Stimulated activated CD4-positive, alpha-beta T cell treated with anti-CD3 and anti-CD28 coated beads, Interleukin-2, amount 100 ng/mL, for 4 hours (primary cell): ENCODE results near the gene HNF4A.

Experiments used
- DNase-seq: peaks from one replicate; pipeline ENCODE4 v3.0.0-alpha.2; 2020; ENCODE audit warnings: low read depth

Gene HNF4A

DNA sequence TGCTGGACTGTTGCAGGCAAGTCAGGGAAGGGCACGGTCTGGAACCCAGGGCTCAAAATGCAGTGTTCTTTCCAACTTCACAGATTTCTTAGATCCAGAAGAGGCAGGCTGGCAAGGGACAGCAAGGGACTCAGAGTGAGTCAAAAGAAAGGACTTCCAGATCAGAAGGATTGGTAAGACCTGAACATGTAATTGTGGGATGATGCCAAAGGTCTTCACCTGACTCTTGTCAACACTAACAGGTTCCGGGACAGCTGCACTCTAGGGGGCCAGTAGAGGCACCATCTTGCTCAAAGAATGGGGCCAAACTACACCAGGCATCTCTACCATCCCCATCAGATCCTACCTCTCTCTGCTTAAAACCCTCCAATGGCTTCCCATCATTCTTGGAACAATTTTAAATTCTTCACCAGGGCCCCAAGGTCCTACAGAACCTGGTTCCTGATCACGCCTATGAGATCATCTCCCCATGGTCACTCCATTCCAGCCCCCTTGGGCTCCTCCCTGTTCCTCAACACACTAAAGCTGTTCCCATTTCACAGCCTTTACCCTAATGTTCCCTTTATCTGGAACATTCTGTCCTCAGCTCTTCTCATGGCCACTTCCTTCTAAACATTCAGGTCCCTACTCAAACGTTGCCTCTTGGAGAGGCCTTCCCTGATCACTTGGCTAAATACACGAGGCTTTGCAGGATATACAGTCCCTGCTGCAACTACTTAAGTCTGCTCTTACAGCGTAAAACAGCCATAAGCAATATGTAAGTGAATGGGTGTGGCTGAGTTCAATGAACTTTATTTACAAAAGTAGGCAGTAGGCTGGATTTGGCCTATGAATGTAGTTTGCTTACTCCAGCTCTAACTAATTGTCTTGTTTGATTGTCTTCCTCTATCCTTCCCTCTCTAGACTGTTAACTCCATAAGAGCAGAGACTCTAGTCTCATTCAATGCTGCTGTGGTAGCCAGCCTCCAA is 90.5 kb downstream of the HNF4A start:
- DNase-seq = no peak

DNA sequence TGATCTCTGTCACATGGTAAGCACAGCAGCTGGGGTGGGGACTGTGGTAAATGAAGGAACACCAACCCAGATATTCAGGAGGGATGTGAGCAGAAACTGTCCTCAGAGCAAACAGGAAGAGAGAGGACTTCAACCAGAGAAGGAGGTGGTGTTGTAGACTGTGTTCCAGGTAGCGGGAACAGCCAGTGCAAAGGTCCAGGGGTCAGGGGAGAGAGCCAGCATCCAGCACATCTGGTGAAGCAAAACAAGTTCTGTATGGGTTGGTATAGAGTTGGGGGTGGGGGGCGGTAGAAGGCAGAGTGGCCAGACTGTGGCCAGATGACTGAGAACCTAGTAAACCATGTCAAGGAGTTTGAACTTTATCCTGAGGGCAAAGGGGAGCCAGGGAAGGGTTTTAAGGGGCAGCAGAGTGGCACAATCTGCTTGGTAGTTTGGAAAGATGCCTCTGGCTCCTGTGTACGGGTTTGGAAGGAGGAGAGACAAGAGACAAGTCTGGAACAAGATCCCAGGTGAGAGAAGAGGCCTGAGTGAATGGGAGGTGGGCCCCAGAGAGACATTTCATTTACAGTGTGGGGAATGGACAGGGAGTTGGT is 92.4 kb downstream of the HNF4A start:
- no peak for DNase-seq

DNA sequence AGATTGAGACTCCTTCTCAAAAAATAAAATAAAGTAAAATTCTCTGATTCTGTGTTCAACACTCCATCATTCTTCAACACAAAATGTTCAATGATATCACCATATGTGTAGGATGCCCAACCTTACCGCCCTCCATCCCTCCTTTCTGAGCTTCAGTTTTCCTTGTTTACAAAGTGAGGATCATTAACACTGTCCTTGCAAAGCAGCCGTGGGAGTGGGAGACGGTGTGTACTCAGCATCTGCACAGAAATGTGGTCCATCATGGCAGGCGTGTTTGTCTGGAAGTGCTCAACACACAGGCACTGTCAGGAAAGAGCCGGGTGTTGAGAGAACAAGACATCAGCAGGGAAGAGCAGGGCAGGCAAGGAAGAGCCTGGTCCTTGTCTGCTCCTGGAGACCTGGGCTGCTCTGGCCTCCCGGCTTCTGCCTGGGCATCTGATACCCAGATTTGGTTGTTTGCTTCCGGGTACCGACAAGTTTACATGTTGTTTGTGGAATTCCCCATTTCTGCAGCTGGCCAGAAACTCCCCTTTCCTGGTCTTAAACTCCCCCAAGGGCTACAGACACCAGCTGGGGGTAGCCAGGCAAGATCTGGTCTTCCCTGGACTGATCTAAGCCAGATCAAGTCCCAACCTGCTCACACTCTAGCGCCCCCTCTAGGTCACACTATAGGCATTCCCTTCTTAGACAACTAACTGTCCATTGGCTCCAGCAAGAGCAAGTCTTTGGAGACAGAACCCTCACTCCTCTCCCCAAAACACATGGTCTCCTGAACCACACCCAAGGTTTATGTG is 93.5 kb downstream of the HNF4A start:
- DNase-seq = no peak

DNA sequence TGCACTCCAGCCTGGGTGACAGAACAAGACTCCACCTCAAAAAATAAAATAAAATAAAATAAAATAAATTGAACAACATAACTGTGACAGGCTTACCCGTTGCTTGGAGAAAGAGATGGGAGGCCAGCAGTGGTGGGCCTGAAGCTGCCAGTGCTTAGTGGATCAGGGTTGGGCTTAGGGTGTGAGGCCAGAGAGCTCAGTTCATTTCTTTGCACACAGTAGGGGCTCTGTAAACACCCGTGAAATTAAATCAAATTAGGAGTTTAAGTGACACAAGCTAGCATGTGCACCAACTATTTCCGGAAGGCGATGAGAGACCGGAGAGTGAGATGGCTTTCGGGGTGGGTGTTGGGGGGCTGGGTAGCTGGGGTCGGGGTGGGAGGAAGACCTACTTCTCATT is 94.4 kb downstream of the HNF4A start:
- DNase-seq = no peak

DNA sequence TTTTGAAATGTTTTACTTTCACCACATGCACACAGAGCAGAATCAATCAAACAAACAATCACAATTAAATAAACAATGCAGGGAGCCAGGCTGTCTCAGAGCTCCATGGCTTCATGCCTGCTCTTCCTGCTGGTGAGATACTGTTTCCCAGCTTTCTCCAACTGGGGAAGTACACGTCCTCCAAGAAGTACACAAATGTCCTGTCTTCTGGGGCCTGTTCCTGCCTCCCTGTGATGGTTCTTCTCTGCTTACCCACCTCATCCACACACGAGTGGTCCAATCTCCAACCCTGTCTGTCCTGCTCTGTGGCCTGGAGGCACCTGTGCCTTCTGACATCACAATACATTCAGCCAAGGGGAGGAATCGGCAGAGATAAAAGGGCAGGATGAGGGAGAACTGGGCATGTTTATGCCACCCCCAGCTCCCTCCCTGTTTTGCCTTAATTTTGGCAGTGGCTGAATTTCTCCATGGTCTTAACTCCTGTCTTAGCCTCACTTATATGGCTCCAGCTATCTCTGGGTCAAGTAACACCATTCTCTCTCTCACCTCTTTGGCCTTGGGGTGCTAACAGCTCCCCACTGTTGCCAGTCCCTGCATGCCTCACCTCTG is 94.9 kb downstream of the HNF4A start:
- DNase-seq = no peak

DNA sequence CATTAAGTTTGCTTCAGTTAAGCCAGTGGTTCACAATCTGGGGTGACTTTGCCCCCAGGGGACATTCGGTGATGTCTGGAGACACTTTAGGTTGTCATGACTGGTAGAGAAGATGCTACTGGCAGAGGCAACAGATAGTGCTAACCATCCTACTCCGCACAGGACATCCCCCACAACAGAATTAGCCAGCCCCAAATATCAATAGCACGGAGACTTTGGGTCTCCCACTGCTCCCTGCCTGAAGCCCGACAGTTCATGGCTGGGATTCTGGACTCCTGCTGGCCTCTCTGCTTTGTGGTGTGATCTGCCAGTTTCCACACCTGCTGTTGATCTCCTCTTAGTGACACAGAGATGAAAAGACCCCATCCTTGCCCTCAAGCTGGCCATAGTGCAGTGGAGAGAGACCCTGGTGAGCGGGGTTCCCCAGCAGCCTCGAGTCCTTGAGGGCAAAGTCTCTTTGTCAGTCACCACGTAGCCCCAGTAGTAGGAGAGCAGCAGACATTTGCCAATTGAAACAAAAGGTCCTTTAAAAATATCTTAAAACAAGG is 95.5 kb downstream of the HNF4A start:
- no peak for DNase-seq

DNA sequence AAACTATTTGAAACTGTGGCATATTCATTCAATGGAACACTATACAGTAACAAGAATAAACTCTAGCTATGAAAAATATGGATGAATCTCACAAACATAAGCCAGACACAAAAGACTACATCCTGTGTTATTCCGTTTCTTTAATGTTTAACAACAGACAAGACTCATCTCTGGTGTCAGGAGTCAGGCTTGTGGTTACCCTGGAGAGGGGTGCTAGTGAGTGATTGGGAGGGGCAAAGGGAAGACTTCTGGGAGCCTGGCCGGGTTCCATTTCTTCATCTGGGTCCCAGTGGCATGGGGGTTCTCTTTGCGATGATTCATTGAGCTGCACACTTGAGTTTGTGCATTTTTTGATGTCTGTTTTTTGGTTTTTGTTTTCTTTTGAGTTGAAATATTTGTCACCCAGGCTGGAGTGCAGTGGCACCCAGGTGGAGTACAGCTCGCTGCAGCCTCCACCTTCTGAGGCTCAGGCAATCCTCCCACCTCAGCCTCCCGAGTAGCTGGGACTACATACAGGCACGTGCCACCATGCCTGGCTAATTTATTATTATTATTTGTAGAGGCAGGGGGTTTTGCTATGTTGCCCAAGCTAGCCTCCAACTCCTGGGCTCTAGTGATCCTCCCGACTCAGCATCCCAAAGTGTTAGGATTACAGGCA is 98.9 kb downstream of the HNF4A start:
- DNase-seq = no peak

DNA sequence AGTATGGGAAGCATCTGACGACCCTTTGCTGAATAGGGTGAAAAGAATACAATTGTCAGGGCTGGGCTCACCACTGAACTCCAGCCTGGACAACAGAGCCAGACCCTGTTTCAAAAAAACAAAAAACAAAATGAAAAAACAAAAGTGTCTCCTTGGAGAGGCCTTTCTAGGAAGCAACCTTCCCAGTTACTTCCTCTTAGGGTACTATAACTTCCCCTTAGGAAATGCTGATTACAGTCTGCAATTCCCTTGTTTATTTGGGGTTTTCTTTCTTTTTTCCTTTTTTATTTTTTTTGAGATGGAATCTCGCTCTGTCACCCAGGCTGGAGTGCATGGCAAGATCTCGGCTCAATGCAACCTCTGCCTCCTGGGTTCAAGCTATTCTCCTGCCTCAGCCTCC is 99.6 kb downstream of the HNF4A start:
- DNase-seq = no peak

DNA sequence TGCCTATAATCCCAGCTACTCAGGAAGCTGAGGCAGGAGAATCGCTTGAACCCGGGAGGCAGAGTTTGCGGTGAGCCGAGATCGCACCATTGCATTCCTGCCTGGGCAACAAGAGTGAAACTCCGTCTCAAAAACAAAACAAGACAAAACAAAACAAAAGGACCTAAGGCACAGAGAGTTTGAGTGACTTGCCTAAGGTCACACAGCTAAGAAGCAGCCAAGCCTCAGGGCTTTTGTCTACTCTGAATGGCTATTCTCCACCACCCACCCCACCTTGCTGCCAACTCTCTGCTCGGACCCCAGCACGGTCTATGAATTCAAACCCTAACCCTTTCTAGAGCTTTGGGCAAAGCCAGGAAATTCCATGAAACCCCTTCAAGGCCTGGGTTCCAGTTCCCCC is 101.1 kb downstream of the HNF4A start:
- DNase-seq = no peak

DNA sequence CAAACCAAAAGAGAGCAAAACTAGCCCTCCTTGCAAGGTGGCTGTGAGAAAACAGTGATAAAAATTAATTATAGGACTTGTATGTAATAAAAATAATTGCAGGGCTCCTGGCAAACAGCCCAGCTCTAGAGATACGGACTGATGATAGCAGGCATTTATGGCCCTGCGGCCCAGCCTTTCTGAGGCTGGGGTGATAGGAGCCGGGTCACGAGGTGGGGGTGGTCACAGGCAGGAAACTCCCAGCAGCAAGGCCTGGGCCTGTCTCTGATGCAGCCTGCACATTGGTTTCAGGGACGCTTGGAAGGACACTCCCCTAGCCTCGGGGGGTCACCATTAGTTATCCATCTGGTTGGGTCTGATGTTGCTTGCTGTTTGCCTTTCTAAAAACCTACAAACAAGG is 101.5 kb downstream of the HNF4A start:
- DNase-seq = no peak

DNA sequence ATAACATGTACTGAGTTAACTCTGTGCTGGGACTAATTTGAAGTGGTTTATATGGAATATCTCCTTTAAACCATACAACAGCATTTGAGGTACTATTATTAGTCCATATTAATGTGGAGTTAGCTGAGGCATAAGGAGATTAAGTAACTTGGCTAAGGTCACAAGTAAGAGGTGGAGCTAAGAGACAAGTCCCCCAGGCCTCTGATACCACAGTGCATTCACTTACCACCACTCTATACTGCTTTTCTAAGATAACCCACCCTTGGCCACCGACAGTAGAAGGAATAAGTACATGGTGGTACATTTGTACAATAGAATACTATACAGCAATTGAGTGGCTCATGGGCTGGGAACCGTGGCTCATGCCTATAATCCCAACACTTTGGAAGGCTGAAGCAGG is 103.8 kb downstream of the HNF4A start:
- DNase-seq = no peak

DNA sequence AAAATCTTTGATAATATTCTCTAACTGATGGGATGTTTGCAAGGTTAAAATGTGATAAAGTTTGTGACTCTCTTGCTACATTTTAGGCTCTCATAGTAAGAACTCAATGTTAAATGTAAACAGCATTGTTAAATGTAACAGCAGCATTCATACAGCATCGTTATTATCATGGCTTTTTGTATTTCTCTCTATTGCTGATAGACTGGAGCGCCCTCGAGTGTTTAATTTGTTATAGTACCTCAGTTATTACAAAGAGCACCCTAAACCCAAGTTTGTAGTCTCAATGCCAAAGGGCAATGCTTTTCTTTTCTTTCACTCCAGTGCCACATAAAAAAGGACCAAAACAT is 105.3 kb downstream of the HNF4A start:
- DNase-seq = no peak

DNA sequence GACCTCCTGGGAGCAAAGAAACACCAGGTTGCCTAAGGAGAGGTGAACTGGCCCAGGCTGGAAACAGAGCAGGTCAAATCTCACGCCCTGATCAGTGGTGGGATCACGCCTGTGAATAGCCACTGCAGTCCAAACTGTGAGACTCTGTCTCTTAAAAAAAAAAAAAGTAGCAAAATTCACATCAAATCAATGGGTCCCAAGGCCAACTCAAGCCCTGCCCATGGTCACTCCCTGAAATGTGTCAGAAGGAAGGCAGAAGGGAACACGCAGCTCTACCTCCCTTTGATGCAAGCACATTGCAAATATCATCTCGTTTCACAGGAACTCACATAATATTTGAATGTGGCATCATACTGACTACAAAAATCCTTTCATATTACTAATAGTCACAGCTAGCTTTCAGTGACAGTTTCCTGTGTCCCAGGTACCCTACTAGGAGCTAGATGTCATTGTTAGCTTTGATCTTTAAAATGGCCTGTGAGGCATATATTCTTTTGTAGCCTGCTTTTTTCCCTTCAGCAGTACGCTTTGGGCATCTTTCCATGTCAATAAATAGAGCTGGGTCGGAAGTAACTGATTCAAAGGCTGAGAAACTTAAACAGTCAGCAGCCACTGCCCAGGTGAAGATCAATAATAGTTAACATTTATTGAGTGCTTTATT is 105.8 kb downstream of the HNF4A start:
- DNase-seq = no peak

DNA sequence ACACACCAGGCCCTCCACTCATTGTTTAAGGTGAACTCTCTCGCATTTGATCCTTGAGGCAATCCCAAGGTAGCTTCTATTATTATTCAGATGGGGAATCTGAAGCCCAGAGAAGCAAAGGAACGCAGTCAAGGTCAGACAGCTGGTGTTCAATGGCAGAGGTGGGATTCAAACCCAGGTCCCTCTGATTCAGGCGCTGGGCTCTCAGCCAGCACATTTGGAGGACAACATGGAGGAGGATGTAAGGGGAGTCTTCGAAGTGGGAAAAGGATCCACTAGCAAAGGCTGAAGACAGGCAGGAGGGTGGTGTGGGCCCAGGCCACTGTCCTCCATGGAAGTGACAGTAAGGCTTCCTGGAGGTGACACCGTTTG is 106.3 kb downstream of the HNF4A start:
- no peak for DNase-seq

DNA sequence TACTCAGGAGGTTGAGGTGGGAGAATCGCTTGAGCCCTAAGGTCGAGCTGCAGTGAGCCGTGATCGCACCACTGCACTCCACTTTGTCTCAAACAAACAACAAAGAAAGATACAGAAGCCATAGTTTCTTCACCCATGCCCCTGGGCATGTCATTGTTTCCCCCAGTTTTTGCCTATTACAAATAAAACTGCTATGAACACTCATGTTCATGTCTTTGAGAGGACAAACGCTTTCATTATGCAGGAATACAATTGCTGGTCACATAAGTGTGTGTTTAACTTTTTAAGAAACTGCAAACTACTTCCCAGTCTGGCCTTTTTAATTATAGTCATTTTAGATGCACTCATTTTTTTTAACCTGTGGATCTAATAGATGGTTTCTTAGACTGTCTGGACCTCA is 108.0 kb downstream of the HNF4A start:
- no peak for DNase-seq

DNA sequence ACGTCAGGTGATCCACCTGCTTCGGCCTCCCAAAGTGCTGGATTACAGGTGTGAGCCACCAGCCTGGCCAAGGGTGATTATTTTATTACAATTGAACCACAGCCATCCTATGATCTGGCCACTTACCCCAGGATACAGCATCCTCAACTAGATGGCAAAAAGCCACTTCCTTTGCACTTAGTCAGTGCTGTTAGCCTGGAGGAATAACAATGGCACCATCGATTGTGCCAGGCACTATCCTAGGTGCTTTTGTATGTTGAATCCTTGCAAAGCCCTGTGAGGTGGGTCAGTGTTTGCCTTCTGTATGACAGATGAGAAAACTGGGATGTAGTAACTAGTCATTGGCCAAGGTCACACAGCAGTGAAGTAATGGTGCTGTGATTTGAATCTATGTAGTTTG is 109.0 kb downstream of the HNF4A start:
- no peak for DNase-seq

DNA sequence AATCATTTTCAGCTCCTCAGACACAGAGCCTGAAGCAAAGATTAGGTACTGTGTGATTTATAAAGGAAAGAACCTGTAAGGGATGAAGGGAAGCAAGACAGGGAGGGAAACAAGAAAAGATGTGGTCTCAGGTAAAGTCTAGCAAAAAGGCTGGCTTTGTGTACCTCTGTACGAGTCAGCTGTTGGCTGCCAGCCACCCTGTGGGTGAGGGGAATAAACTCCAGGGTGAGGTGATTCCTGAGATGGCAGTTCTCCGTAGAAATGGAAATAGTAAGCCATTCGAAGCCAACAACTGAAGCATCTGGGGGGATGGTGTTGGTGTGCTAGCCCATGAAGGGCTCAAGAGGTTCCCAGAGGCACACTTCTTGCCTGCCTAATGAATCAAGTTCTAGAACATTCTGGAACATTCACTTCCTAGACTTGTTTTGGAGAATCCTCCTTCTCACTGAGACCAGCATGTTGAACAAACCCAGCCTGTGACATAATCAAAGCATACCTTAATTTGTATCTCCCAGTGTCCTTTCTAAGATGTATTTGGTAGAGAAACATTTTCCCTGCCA is 109.6 kb downstream of the HNF4A start:
- no peak for DNase-seq

DNA sequence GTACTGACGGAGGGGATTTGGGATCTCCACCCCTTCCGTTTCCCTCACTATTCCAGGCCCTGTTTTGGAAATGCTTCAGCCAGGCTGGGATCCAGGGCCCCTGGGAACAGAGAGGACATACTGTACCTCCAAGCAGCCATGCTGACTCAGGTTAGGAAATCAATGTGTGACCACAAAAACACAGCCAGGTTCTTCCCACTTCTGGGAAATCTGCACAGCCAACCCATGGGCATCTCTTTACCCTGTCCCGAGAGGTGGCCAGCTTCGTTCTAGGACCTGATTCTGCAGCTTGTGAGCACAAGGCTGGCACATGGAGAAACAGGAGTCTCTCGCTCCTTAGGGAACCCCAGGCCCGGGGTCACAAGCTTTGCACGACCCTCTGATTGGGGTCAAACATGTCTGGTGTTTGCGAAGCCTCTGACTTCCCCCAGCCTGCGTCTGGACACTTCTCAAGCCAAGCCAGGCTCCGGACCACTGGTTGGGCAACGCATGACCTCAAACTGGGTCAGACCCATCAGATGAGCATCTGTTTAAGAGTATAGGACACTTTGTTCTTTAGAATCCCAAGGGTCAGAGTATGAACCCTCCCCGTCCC is 111.9 kb downstream of the HNF4A start:
- no peak for DNase-seq

DNA sequence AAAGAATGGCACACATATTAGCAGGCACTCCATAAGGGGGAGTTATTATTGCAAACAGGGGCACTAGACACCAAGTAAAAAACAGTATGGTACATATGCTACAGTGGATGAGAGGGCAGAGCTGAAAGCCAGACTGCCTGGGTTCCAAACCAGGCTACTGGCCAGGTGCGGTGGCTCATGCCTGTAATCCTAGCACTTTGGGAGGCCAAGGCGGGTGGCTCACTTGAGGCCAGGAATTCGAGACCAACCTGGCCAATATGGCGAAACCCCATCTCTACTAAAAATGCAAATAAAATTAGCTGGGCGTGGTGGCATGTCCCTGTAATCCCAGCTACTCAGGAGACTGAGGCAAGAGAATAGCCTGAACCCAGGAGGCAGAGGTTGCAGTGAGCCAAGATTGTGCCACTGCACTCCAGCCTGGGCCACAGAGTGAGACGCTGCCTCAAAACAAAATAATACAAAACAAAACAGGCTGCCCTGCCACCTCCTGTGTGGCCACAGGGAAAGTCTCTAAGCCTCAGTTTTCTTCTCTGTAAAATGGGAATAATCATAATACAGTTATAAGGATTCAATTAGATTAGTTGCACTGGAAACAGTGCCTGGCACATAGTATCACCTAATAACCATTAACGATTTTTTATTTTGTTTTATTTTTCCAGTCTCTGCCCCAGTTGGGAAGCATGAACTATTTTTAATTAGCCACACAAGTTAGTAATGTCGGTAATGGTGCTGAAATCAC is 112.7 kb downstream of the HNF4A start:
- no peak for DNase-seq

DNA sequence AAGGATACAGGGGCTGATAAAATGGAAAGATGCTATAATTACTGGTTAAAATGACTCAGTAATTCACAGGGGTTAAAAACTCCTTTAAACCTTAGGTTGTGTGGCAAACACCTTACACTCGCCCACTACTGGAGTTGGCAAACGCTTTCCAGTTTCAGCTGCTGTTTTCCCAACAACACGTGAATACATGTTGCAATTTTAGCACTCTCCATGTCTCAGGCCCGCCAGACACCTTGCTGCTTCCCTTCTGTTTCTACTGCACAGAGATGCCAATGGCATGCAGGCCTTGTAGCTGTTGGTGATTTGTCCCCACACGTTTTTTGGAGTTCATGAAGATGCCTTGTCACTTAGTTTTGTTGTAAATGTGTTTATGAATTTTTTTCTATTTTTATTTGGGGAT is 114.8 kb downstream of the HNF4A start:
- DNase-seq = no peak
